BLaER1 (cell line): ENCODE data around the gene POLDIP3.

Experiments
- H3K27ac ChIP-seq: shearing (Covaris generic); formaldehyde crosslinking; 2 replicates; pipeline ENCODE4 v1.8.1; 2022
- H3K27me3 ChIP-seq: shearing (Covaris generic); formaldehyde crosslinking; 2 replicates; pipeline ENCODE4 v1.8.1; 2022
- H3K36me3 ChIP-seq: shearing (Covaris generic); formaldehyde crosslinking; 2 replicates; pipeline ENCODE4 v1.8.1; 2022
- H3K4me1 ChIP-seq: shearing (Covaris generic); formaldehyde crosslinking; 2 replicates; pipeline ENCODE4 v1.8.1; 2022
- H3K4me2 ChIP-seq: shearing (Covaris generic); formaldehyde crosslinking; 2 replicates; pipeline ENCODE4 v1.8.1; 2022
- H3K4me3 ChIP-seq: shearing (Covaris generic); formaldehyde crosslinking; 2 replicates; pipeline ENCODE4 v1.8.1; 2022
- H3K9ac ChIP-seq: shearing (Covaris generic); formaldehyde crosslinking; 2 replicates; pipeline ENCODE4 v1.8.1; 2022
- H3K9me3 ChIP-seq: shearing (Covaris generic); formaldehyde crosslinking; 2 replicates; pipeline ENCODE4 v1.8.1; 2022
- H4K20me1 ChIP-seq: shearing (Covaris generic); formaldehyde crosslinking; 2 replicates; pipeline ENCODE4 v1.8.1; 2022
- Cebpa-rat ChIP-seq: shearing (Covaris generic); IDR thresholded peaks from 2 replicates; pipeline ENCODE4 v1.8.1; 2022

Gene POLDIP3

DNA sequence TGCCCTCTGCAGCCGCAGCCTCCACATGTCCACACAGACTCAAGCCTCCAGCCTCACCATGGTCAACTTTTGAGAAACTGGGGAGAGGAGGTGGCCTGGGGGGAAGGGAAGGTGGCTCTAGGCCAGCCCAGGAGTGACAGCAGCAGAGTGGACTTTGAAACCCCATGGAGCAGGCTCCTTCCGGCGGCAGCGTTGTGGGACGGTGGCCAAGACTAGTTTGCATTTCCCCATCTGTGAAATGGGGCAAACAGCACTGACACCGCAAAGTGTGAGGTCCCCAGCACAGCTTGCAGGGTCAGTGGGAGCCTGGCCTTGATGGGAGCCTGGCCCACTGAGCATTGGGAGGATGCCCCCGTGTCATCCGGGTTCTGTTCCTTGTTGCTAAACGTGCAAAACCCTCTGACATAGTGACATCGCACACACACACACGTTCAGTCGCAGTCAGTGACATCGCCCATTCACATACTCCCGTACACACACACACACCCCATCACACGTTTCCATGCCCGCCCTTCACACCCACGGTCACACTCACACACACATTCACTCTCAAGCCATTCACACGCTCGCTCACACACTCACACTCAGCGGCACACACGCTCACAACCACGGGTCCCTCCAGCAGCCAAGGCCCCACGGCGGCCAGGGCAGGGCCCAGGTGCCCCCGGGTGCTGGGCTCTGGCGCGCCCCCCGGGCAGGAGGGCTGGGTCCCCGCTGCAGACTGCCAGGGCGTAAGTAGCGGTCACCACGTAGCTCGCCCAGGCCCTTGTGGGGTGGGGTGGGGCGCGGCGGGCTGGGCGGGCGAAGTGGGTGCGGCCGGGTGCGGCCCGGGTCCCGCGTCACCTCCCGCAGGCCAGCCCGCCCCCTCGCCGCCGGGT lies 33.9 kb upstream of the POLDIP3 start:
- Histone ChIP-seq H3K4me2 (peak overlapping the region; percentile 73), H3K36me3 (no peaks in the 10 kb centered on the region), H3K4me3 (peak overlapping the region; percentile 83), H3K27me3 (no peaks in the 10 kb centered on the region), H3K27ac (peak overlapping the region; percentile 78), H3K9me3 (no peaks in the 10 kb centered on the region), H4K20me1 (peaks cover 53% of the 10 kb centered on the region), H3K9ac (peak overlapping the region; percentile 88), H3K4me1 (peaks cover 50% of the 10 kb centered on the region)
- TF ChIP-seq Cebpa-rat = no peak

DNA sequence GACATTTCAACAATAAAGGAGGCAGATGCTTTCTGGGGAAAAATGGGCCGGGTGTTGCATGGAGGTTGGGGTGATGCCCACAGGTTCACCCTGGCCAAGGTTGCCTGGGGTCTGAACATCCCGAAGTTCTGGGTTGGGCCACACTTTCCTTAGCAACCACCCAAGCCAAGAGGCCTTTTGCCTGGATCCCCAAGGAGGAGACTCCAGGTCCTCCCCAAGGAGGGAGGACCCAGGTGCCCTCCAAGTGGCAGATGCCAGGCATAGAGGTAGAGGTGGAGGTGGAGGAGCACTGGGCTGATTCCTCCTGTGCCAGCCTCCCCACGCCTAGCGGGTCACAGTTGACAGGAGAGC lies 33.3 kb upstream of the POLDIP3 start:
- H3K27me3 ChIP-seq = no peaks in the 10 kb centered on the region
- H3K4me3 ChIP-seq = peak overlapping the region; percentile 83
- H3K36me3 ChIP-seq = no peaks in the 10 kb centered on the region
- no peak overlapping the region for H3K27ac ChIP-seq
- peak overlapping the region; percentile 73 for H3K4me2 ChIP-seq
- no peak for TF ChIP-seq Cebpa-rat
- H3K4me1 ChIP-seq = peaks cover 56% of the 10 kb centered on the region
- no peaks in the 10 kb centered on the region for H3K9me3 ChIP-seq
- peaks cover 59% of the 10 kb centered on the region for H4K20me1 ChIP-seq
- H3K9ac ChIP-seq = peak overlapping the region; percentile 88; the same call in 1 of the 2 replicates

DNA sequence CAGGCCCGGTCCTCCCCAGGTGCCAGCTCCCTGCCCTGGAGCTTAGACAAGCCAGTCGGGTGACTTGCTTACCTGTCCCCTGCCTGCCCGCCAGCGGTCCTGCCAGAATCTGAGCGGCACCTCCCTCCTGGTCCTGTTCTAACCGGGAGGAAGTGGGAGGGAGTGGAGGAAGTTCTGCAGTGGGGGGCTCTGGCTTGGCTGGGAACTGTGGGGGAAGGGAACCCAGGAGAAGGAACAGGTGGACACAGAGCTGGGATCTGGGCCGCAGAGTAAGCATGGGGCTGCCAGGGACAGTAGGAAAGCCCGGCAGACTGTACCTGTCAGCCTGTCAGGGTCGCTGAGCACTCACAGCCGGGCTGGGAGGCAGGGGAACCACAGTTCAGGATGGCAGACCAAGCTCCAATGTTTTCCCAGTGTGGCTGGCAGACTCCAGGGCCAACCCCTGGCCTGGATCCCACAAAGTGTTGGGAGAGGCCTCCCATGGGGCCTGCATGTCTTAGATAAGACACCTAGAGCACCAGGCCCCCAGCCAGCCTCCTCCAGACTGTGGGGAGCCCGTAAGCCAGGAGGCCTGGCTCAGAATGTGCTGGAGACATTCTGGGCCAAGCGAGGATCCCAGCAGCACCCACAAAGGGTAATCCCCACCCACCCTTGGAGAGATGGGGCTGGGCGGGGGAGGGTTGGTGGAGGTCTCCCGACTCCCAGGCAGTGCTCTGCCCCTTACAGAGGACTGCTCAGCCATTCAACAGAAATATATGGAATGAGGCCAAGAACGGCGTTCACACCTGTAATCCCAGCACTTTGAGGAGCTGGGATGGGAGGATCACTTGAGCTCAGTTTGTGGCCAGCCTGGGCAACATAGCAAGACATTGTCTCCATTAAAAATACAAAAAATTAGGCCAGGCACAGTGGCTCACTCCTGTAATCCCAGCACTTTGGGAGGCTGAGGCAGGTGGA lies 32.2 kb upstream of the POLDIP3 start:
- Histone ChIP-seq H3K4me1 (peaks cover 63% of the 10 kb centered on the region), H3K27me3 (no peaks in the 10 kb centered on the region), H3K36me3 (no peaks in the 10 kb centered on the region), H3K27ac (peak overlapping the region; percentile 72), H3K4me2 (peak overlapping the region; percentile 73), H3K9ac (peak overlapping the region; percentile 71), H3K9me3 (no peaks in the 10 kb centered on the region), H4K20me1 (peaks cover 71% of the 10 kb centered on the region), H3K4me3 (peak overlapping the region; percentile 38; the same call in 1 of the 2 replicates)
- no peak for TF ChIP-seq Cebpa-rat

DNA sequence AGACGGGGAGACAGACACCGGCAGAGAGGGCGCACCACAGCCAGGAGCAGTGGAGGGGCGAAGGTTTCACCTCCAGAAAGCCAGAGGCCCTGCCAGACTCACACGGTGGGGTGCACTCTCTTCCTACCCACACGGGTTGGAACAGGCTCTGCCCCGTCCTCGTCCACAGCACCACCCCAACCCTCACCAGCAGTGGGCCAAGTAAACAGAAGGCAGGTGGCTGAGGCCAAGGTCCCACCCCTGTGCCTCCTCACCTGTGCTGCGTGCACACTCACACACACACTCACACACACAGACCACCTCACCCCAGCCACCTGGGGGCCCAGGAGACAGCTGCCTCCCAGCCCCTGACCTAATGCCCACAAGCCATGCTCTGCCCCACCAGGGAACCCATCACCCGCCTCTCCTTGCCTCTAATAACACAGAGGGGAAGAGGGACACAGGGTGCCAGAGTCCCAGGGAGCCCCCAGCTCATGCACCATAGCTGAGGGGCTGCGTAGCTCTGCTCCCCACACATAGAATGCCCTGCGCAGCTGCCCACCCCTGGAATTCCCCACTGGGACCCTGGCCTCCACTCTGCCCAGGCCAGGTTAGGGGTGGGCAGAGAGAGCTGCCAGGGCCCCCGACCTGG lies 31.4 kb upstream of the POLDIP3 start:
- H3K4me3 ChIP-seq = peak overlapping the region; percentile 38; the same call in 1 of the 2 replicates
- H4K20me1 ChIP-seq = peaks cover 79% of the 10 kb centered on the region
- H3K9ac ChIP-seq = peak overlapping the region; percentile 71
- H3K27me3 ChIP-seq = no peaks in the 10 kb centered on the region
- peaks cover 67% of the 10 kb centered on the region for H3K4me1 ChIP-seq
- peak overlapping the region; percentile 73 for H3K4me2 ChIP-seq
- no peaks in the 10 kb centered on the region for H3K9me3 ChIP-seq
- TF ChIP-seq Cebpa-rat = no peak
- H3K27ac ChIP-seq = peak overlapping the region; percentile 72
- no peaks in the 10 kb centered on the region for H3K36me3 ChIP-seq

DNA sequence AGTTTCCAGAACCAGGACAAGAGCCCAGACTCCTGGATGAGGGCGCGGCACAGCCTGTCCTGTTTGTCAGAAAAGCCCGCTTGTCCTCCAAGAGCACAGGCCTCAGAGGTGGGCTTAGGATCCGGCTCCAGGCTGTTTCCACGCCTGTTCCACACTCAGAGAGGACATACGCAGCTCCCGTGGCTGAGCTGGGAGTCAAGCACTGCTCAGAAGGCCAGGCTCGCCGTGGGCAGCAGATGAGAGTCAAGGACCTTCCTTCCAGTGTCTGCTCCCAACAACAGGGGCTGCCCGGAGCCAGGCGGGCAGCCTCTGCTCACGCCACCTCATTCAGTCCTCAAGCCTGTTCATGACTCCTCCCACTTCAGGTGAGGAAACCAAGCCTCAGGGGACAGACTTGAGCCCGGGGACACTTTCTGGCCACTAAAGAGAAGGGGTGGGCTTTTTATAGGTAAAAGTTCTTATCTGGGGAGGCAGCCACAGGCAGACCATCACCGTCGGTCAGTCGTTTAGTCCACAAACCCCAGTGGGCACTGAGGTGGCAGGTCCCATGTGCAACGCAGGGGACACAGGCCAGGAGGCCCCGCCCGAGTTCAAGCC lies 30.8 kb upstream of the POLDIP3 start:
- Histone ChIP-seq H3K4me1 (peaks cover 73% of the 10 kb centered on the region), H3K27me3 (no peaks in the 10 kb centered on the region), H3K9ac (peak overlapping the region; percentile 71), H3K36me3 (no peaks in the 10 kb centered on the region), H3K4me2 (peak overlapping the region; percentile 73), H3K27ac (peak overlapping the region; percentile 72), H4K20me1 (peaks cover 85% of the 10 kb centered on the region), H3K9me3 (no peaks in the 10 kb centered on the region), H3K4me3 (peak overlapping the region; percentile 22; the same call in 1 of the 2 replicates)
- TF ChIP-seq Cebpa-rat = no peak

DNA sequence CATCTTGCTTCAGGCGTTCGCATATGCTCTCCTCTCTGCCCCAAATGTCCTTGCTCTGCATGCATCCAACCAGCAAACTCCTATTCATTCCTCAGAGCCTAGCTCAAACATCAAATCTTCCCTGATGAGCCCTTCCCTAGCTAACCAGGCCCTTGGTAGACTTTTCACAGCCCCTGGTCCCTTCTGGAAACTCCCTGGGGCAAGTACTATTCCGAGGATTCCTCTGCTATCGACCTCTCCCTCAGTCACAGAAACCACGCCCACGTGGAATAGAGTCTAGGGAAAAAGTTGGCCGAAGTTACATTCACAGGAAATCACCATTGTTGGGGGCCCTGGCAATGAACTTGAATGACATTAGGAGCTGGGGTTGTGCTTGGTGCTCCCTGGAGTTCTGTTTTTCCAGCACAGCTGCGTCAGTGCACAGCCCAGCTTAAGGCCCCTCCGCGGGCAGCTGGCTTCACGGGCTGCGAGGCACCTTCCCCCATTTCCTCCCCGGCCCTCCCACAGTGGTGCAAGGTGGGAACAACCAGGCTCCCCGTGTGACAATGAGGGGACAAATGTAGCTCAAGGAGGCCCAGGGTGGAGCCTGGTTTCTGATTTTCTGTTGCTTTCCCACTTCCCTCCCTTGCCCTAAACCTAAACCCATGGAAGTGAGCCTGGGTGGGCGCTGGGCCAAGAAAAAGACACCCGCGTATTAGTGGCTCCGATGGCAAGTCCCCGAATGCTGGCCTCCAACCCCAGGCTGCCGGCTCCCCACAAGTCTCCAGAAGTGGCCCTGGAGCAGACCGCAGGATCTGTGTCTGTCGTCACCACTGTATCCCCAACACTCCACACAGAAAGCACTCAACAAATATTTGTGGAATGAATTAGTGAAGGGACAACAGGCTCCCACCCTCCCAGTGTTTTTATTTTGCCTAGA lies 30.0 kb upstream of the POLDIP3 start:
- Histone ChIP-seq H3K4me3 (no peak overlapping the region), H3K9ac (peak overlapping the region; percentile 71), H3K27ac (peak overlapping the region; percentile 72), H4K20me1 (peaks cover 93% of the 10 kb centered on the region), H3K27me3 (no peaks in the 10 kb centered on the region), H3K36me3 (no peaks in the 10 kb centered on the region), H3K9me3 (no peaks in the 10 kb centered on the region), H3K4me2 (peak overlapping the region; percentile 73), H3K4me1 (peaks cover 81% of the 10 kb centered on the region)
- TF ChIP-seq Cebpa-rat = no peak

DNA sequence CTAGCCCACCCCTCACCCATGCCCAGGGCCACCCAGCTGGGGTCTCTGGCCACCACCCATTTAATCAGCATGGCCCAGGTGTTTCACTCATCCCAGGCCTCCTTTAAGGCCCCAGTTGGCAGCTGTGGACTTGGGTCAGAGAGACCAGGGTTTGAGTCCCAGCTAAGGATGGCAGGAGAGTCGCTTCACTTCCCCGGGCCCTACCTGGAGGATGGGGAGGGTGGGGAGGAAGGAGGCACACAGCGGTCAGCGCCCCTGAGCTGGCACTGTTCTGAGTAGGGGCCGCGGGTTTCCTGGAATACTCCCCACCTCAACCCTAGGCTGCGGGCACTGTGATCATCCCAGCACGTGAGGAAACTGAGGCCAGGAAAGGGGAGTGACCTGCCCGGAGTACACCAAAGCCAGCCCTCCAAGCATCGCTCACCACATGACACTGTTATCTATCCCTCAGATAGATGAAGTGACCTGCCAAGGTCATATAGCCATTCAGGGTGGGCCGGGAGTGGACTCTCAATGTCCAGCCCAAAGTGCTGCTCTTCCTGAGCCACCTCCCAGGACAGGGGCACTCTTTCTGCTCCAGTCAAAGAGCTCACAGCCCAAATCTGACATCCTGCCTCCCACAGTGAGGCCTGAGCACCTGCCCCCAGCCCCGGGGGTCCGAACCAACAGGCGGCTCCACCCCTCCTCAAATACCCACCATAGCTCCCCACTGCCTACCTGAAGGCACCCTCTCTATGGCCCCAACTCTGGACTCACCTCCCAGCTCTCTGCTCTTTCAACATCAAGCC lies 29.1 kb upstream of the POLDIP3 start:
- Histone ChIP-seq H3K9me3 (no peaks in the 10 kb centered on the region), H3K27me3 (no peaks in the 10 kb centered on the region), H3K36me3 (no peaks in the 10 kb centered on the region), H4K20me1 (peaks cover 100% of the 10 kb centered on the region), H3K9ac (peak overlapping the region; percentile 71; the same call in 1 of the 2 replicates), H3K4me1 (peaks cover 88% of the 10 kb centered on the region), H3K27ac (peak overlapping the region; percentile 72), H3K4me3 (no peak overlapping the region), H3K4me2 (peak overlapping the region; percentile 73)
- no peak for TF ChIP-seq Cebpa-rat
